NCI-H2081 (cell line): ENCODE data around the gene PRR20C.
"Not testable (repeated sequence)": the region's sequence is repeated elsewhere in the genome, so short reads cannot be mapped to it uniquely, and the experiment has no call there.

Experiments used
- DNase-seq, 2 experiments: peaks; one replicate each; lab custom pipeline; 2025; lab: John Stamatoyannopoulos, UW

Gene PRR20C

GRCh38 chr13:57153761-57154160, at the start of gene PRR20C:
Gene PRR20C, plus strand, starts transcription at chr13:57154061. Its CDS starts 387 bp downstream, at chr13:57154448.
- DNase-seq = not testable (repeated sequence)

GRCh38 chr13:57114945-57115344, 38.9 kb upstream of the PRR20C start:
- DNase-seq = no peak

- DNase-seq = peak; percentile 20 to 71
Measured at GRCh38 chr13:57123681-57124080, 30.2 kb upstream of the PRR20C start.

- DNase-seq = no peak
Measured at GRCh38 chr13:57128909-57129308, 25.0 kb upstream of the PRR20C start.

GRCh38 chr13:57136093-57136492, 17.8 kb upstream of the PRR20C start:
- DNase-seq = no peak

- DNase-seq = no peak
Measured at GRCh38 chr13:57137585-57137984, 16.3 kb upstream of the PRR20C start.

GRCh38 chr13:57138988-57139387, 14.9 kb upstream of the PRR20C start:
- DNase-seq = no peak

GRCh38 chr13:57139781-57140180, 14.1 kb upstream of the PRR20C start:
- DNase-seq = not testable (repeated sequence)

GRCh38 chr13:57140235-57140968, 13.5 kb upstream of the PRR20C start, which contains the start of gene PRR20A:
Gene PRR20A, plus strand, starts transcription at chr13:57140918. Its CDS starts 387 bp downstream, at chr13:57141305.
- DNase-seq = not testable (repeated sequence)

- not testable (repeated sequence) for DNase-seq
Measured at GRCh38 chr13:57147188-57147587, 6.7 kb upstream of the PRR20C start, which contains the start of gene PRR20B. Gene PRR20B, plus strand, starts transcription at chr13:57147488. Its CDS starts 387 bp downstream, at chr13:57147875.

- not testable (repeated sequence) for DNase-seq
Measured at GRCh38 chr13:57148106-57148505, 5.8 kb upstream of the PRR20C start.

GRCh38 chr13:57160332-57160731, 6.5 kb downstream of the PRR20C start, which contains the start of gene PRR20D:
Gene PRR20D, plus strand, starts transcription at chr13:57160632. Its CDS starts 387 bp downstream, at chr13:57161019.
- DNase-seq = not testable (repeated sequence)

- not testable (repeated sequence) for DNase-seq
Measured at GRCh38 chr13:57166897-57167296, 13.0 kb downstream of the PRR20C start, which contains the start of gene PRR20E. Gene PRR20E, plus strand, starts transcription at chr13:57167197. Its CDS starts 387 bp downstream, at chr13:57167584.

- no peak for DNase-seq
Measured at GRCh38 chr13:57191667-57192066, 37.8 kb downstream of the PRR20C start.
